GM19099 (cell line): ENCODE data around the gene NAA20.

Experiments
- POLR2A ChIP-seq: IDR thresholded peaks from 3 replicates; pipeline ENCODE4 v1.6.1; 2011; ENCODE audit warnings: low read depth; ENCODE audit not compliant: insufficient read length; ENCODE audit errors: extremely low read depth

The NAA20 gene

DNA sequence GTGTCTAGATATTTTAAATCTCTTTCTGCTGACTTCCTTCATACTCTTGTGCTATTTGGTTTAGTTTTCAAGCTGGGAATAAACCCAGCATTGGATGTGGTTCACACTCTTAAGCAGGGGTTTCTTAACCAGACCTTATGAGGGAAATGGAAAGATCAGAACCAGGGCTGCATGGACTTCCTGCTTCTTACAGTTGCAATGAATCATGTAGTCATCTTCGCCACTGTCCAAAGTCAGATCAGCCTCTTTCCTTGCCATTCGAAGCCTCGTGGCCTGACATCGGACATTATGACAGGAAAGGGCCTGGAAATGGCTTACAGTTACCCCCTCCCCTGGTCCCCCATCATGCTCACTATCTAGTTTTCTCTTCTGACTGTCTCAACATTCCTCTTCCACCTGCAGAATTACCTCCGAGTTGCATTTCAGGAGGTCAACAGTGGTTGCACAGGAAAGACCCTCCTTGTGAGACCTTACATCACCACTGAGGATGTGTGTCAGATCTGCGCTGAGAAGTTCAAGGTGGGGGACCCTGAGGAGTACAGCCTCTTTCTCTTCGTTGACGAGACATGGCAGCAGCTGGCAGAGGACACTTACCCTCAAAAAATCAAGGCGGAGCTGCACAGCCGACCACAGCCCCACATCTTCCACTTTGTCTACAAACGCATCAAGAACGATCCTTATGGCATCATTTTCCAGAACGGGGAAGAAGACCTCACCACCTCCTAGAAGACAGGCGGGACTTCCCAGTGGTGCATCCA, 16.8 kb upstream of the NAA20 start:
- TF ChIP-seq POLR2A = no peak

- no peak for TF ChIP-seq POLR2A
These were observed 14.8 kb upstream of the NAA20 start for GRCh38 chr20:20002101-20002998.

DNA sequence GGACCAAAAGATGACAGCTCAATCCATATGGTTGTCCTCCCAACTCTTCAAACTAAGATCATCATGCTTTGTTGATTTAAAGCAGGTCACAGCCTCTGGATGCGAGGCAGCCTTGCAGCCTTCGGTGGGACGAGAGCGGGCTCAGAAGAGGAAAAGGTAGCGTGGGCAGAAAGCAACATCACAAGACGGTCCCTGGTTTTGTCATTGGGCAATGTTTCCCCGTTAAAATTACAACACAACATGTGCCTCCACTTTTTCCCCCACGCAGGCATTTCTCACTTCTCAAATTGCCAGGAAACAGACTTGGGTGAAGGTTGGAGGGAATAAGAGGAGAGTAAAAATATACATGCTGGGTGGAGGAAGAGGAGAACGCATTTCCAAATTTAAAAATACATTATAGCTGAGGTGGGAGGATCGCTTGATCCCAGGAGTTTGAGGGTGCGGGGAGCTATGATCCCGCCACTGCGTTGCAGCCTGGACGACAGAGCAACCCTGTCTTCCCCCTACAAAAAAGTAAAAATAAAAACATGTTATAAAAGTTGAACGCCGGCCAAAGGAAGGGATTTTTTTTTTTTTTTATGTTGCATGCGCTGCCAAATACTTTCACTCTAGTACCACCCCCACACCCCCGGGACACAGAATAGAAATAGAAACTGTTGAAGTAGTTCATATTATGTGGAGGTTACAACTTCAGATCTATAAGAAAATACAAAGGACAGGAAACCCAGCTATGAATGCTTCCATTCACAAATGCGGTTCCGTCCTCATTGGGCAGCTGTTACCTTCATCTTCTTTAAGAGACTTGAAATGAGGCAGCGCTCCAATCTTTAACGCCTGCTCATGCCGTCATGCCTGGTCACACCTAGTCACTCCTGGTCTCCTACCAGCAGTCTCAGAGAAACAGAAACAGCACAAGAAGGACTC, 13.9 kb upstream of the NAA20 start:
- no peak for TF ChIP-seq POLR2A

DNA sequence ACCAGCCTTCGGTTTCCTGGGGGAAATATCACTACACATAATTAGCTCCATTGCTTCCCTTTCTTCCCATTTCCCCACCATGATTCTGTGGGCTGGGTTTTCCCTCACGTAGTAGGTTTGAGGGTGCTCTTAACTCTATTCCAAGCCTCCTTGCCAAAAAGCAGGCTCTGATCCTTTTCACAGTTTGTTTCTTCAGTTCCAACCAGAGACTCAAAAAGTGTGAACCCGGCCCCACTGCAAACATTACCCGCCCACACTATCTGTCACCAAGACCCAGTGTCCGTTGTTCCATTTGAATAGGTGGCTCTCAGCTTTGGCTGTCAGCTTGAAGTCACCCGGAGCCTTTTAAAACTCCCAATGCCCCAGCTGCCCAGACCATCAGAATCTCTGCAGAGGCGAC, 11.8 kb upstream of the NAA20 start:
- no peak for TF ChIP-seq POLR2A

DNA sequence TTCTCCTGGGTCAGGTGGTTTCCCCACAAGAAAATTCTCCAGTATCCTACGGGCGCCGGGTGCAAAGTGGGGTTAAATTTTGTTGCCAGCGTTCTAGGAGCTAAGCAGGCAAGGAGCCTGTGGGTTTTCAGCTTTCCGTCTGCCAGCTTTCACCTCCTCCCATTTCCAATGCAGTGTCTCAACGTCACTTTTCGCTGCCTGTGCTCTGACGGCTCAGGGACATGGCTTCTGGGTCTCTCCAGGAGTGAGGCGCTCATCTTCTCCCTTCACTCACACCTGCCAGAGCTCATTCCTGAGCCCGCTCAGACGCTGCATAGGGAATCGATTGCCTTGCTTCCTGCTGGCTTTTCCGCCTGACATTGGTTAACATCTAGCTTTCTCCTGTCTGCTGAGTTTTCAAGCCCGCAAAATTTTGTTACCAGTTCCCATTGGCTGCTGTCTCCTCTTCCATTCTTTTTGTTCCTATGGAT, 7.3 kb upstream of the NAA20 start:
- TF ChIP-seq POLR2A = no peak

DNA sequence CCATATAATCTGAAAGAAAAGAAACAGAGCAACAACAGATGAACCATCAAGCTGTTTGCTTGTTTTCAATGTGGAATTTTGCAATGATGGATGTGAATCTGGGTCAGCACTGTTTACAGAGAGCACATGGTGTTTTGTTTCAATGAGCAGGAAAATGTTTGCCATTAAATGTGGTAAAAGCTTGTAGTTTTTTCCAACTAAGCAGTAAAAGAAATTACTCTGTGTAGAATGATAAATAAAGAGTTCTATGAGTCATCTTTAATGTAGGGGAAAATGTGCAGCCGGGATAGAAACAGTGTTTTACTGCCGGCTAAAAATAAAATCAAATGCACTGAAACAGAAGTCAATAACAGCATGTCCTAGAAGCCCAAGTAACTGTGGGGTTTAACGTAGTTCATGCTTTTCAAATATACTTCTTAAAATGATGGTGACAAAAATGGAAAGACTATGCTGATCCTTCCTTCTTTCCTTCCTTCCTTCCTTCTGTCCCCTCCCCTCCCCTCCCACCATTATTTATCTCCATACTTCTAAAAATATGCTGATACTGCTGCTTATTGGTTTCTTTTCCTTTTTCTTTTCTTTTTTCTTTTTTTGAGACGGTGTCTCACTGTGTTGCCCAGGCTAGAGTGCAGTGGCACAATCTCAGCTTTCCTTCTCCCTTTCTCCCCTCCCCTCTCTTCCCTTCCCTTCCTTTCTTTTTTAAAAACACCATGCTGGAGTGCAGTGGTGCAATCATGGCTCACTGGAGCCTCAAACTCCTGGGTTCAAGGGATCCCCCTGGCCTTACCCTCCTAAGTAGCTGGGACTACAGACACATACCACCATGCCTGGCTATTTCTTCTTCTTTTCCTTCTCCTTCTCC, 6.3 kb upstream of the NAA20 start:
- TF ChIP-seq POLR2A = no peak

DNA sequence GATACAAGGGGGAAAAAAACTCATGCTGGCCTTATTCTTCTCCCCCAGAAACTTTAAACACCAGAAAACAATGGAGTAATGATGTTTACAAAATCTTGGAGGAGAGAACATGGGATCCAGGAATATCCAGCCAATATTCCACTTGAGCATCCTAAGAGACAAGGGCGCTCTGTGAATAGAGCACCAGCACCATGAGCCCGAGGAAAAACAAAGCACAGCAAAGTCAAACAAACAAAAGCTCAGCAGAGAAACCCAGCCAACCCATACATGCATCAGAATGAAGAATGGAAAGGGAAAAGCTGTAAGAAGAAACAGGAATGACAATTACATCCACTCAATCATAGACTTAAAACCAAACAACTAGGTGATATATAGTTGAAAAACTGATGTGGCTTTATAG, 4.6 kb upstream of the NAA20 start:
- no peak for TF ChIP-seq POLR2A

GRCh38 chr20:20014659-20015058, 2.5 kb upstream of the NAA20 start:
- no peak for TF ChIP-seq POLR2A

- no peak for TF ChIP-seq POLR2A
These were observed 653 bp downstream of the NAA20 start for GRCh38 chr20:20017844-20018185.

GRCh38 chr20:20018366-20018765, 1.2 kb downstream of the NAA20 start:
- TF ChIP-seq POLR2A = no peak

GRCh38 chr20:20019123-20019522, 2.0 kb downstream of the NAA20 start:
- TF ChIP-seq POLR2A = no peak

- TF ChIP-seq POLR2A = no peak
These were observed 3.7 kb downstream of the NAA20 start for GRCh38 chr20:20020908-20021307.

GRCh38 chr20:20021835-20022234, 4.7 kb downstream of the NAA20 start:
- no peak for TF ChIP-seq POLR2A

- no peak for TF ChIP-seq POLR2A
These were observed 5.3 kb downstream of the NAA20 start for GRCh38 chr20:20022498-20022897.
